Measurements from ENCODE around the gene ADAM15.

The ADAM15 gene

GRCh38 chr1:155052439-155053395, 1.6 kb downstream of the ADAM15 start:
- peak; percentile 18 for DNase-seq

GRCh38 chr1:155053531-155054105, 2.5 kb downstream of the ADAM15 start:
- DNase-seq = no peak

GRCh38 chr1:155057104-155057503, 6.0 kb downstream of the ADAM15 start:
- DNase-seq = no peak

GRCh38 chr1:155057788-155058211, 6.7 kb downstream of the ADAM15 start:
- DNase-seq = no peak

- DNase-seq = no peak
Measured at GRCh38 chr1:155060736-155061135, 9.6 kb downstream of the ADAM15 start.

GRCh38 chr1:155061381-155062150, 10.4 kb downstream of the ADAM15 start:
- DNase-seq = peak; percentile 97

GRCh38 chr1:155062151-155062686, 11.1 kb downstream of the ADAM15 start:
- DNase-seq = no peak

- peak; percentile 76 for DNase-seq
Measured at GRCh38 chr1:155062702-155063411, 11.7 kb downstream of the ADAM15 start.

- DNase-seq = peak; percentile 78
Measured at GRCh38 chr1:155063550-155064110, 12.5 kb downstream of the ADAM15 start, which contains the start of gene EFNA4. EFNA4 (plus strand) TSS chr1:155063740; CDS start chr1:155063824, 84 bp downstream.

GRCh38 chr1:155064111-155064831, 13.2 kb downstream of the ADAM15 start:
- no peak for DNase-seq

GRCh38 chr1:155064832-155065429, 13.8 kb downstream of the ADAM15 start:
- no peak for DNase-seq

GRCh38 chr1:155066777-155067176, 15.7 kb downstream of the ADAM15 start:
- no peak for DNase-seq

- no peak for DNase-seq
Measured at GRCh38 chr1:155068599-155068998, 17.5 kb downstream of the ADAM15 start.

GRCh38 chr1:155069551-155070157, 18.5 kb downstream of the ADAM15 start:
- DNase-seq = no peak

- DNase-seq = no peak
Measured at GRCh38 chr1:155070158-155070621, 19.1 kb downstream of the ADAM15 start.

GRCh38 chr1:155070721-155071569, 19.8 kb downstream of the ADAM15 start:
- DNase-seq = peak; percentile 69

- DNase-seq = no peak
Measured at GRCh38 chr1:155071701-155072100, 20.6 kb downstream of the ADAM15 start.

GRCh38 chr1:155072531-155073289, 21.6 kb downstream of the ADAM15 start:
- DNase-seq = no peak

All from stimulated activated CD4-positive, alpha-beta T cell treated with anti-CD3 and anti-CD28 coated beads, Interleukin-12 subunit alpha, Interleukin-12 subunit beta, amount 100 ng/mL, for 4 hours (primary cell).